ENCODE results near the gene TRAPPC10. TPM values are rescaled to one million over a fixed set of nuclear protein-coding genes. Genes with fewer than 3 reads are reported as not detected.

The TRAPPC10 gene
- total and polyA plus RNA-seq, 2 of the 8 experiments (the other 6 are each of a cell fraction or from before 2014, with no cell fraction given) = 18.5 to 29.8 TPM

DNA sequence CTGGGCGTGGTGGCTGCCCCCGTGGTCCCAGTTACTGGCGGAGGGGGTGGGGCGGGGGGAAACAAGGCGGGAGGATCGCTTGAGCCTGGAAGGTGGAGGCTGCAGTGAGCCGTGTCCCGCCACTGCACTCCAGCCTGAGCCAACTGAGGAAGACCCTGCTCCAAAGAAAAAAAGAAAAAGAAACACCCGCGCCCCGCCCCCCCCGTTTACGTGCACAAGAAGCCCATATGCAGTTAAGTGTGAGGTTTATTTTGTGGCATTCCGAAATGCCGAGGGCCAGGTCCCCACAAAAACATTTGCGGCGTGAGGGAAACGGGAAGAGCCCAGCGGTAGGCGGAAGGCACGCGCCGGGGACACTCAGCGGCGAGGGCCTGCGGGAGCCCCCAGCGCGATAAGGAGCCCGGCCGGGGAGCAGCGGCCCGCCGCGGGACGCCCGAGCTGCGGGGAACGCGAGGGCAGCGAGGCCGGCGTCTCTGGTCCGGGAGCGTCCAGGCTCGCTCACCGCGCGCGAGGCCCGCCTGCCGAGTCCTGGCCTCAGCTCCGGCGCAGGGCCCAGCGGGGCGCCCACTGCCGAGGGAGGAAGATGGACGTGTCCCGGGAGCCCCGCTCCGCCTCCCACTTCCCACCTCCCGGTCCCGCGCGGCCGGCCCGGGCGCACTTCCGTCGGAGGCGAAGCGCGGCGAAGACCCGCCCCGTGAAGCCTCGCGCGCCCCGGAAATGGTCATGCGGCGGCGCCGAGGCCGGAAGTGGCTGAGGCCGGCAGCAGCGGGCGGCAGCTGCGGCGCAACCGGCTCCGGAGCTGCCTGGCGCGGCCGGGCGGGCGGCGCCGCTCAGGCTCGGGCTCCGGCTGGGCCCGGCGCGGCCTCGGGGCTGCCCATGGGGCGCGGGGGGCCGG lies at the start of gene TRAPPC10 (continued):
- no peak for TF ChIP-seq SIX5 (IDR thresholded peaks at IDR 0.05; ENCODE audit: low read depth, low read length)
- TF ChIP-seq HDAC6 (IDR thresholded peaks at IDR 0.05; ENCODE audit: low read depth, low read length) = no peak
- TF ChIP-seq CEBPB (IDR thresholded peaks at IDR 0.05; ENCODE audit: low read depth, low read length) = no peak
- TF ChIP-seq SP2 (IDR thresholded peaks at IDR 0.05; ENCODE audit: low read length) = no peak
- peak; percentile 94 for TF ChIP-seq GABPA (IDR thresholded peaks at IDR 0.05; ENCODE audit: borderline replicate concordance, insufficient read depth, low read length)
- TF ChIP-seq, protein P1, sequence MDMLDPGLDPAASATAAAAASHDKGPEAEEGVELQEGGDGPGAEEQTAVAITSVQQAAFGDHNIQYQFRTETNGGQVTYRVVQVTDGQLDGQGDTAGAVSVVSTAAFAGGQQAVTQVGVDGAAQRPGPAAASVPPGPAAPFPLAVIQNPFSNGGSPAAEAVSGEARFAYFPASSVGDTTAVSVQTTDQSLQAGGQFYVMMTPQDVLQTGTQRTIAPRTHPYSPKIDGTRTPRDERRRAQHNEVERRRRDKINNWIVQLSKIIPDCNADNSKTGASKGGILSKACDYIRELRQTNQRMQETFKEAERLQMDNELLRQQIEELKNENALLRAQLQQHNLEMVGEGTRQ (IDR thresholded peaks at IDR 0.05; ENCODE audit: low read length) = no peak
- TF ChIP-seq EZH2 (IDR thresholded peaks at IDR 0.05; ENCODE audit: low read depth, low read length, severe bottlenecking) = no peak
- TF ChIP-seq SIRT6 (IDR thresholded peaks at IDR 0.05; ENCODE audit: low read length) = no peak
- TF ChIP-seq POLR2A (IDR thresholded peaks at IDR 0.05; ENCODE audit: control extremely low read depth in 1 of 2, low read depth in 2 of 2, low read length in 2 of 2) = peak; percentile 82 to 88
- TF ChIP-seq JUND (IDR thresholded peaks at IDR 0.05; ENCODE audit: low read length) = no peak
- TF ChIP-seq BACH1 (IDR thresholded peaks at IDR 0.05; ENCODE audit: low read length) = peak; percentile 76
- no peak for TF ChIP-seq BCL11A (IDR thresholded peaks at IDR 0.05; ENCODE audit: low read depth in 2 of 2, low read length in 2 of 2)
- peak; percentile 85 for TF ChIP-seq POLR2AphosphoS5 (IDR thresholded peaks at IDR 0.05; ENCODE audit: low read depth, low read length)
- TF ChIP-seq GTF2F1 (IDR thresholded peaks at IDR 0.05; ENCODE audit: borderline replicate concordance, low read depth, low read length) = no peak
- TF ChIP-seq KDM5A (IDR thresholded peaks at IDR 0.05; ENCODE audit: low read length) = no peak
